HG03108 (cell line): Measurements from ENCODE around the gene NUBP2.

Experiments used
- ATAC-seq: cut with Tn5 transposase; IDR thresholded peaks from one replicate; pipeline ENCODE4 v1.9.1; 2021; ENCODE audit warnings: moderate library complexity; ENCODE audit not compliant: unreplicated experiment

NUBP2 gene

DNA sequence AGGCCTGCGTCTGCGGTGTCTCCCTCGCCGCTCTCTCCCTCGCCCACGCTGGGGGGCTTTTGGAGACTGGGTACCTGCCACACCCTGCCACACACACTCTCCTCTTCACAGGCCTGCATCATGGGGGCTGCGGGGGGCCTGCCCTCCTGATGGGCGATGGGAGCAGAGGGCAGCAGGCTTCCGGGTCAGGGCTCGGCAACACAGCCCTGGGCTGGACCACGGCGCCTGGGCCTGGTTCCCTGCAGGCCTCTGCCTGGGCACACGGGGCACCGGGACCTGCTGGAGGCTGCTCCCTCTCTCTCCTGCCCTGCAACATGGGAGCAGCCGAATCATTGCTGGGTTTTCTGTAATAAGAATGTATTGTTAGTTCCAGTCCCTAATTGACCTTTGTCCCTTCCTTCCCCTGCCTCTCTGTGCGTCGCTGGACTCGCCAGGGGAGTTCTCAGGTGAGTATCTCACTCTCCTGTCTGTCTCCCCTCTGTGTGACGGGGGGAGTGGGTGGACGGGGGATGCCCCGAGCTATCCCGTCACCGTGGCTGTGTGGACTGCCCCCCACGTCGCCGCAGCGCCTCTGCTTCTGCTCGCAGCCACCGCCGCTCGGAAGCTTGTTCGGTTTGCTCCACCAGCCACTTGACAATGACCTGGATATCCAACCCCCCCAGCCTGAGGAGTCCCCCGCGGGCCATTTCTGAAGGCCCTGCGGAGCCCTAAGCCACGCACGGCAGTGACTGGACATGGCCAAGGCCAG, 24.9 kb upstream of the NUBP2 start:
- no peak for ATAC-seq

GRCh38 chr16:1758923-1759322, 23.8 kb upstream of the NUBP2 start:
- ATAC-seq, result no peak

DNA sequence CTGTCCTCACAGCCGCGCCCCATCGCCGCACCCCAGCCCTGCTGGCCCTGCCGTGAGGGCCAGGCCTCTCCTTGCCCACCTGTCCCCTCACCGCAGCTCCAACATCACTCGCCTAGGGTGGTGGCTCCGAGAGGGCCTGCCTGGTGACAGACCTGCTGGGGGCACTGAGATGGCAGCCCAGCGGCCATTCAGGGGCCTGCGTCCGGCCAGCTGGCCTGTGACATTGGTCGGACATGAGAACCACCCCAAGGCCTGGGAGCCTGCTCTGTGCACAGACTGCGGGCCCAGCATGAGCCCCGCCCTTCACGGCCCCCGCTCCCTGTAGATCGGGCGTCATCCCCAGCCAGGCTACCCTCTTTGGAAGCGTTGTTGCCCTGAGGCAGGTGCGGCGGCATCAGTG, 23.2 kb upstream of the NUBP2 start:
- no peak for ATAC-seq

- ATAC-seq, result no peak
Observed at GRCh38 chr16:1760911-1761310, 21.8 kb upstream of the NUBP2 start.

- no peak for ATAC-seq
Observed at GRCh38 chr16:1761751-1762150, 21.0 kb upstream of the NUBP2 start.

DNA sequence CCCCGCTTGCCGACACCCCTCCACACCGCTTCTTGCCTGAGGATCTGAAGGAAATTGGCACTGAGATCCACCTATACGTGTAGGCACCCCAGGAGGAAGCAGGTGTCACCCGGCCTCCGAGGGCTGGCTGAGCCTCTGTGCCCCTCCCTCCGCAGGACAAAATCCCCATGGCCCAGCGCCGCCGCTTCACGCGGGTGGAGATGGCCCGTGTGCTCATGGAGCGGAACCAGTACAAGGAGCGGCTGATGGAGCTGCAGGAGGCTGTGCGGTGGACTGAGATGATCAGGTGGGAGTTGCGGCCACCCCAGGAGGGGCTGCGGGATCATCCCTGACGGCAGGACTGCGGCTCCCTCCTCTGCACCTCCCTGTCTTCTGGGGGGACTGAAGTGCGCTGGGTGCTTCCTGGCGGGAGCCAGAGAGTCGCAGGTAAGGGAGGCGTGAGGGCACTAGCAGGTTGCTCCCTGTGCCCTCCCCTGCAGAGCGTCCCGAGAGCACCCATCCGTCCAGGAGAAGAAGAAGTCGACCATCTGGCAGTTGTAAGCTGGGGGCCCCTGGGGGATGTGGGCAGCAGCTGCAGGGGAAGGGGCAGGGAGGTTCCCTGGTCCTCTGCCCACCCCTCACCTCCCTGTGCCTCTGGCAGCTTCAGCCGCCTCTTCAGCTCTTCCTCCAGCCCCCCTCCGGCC, 20.4 kb upstream of the NUBP2 start:
- ATAC-seq, result no peak

DNA sequence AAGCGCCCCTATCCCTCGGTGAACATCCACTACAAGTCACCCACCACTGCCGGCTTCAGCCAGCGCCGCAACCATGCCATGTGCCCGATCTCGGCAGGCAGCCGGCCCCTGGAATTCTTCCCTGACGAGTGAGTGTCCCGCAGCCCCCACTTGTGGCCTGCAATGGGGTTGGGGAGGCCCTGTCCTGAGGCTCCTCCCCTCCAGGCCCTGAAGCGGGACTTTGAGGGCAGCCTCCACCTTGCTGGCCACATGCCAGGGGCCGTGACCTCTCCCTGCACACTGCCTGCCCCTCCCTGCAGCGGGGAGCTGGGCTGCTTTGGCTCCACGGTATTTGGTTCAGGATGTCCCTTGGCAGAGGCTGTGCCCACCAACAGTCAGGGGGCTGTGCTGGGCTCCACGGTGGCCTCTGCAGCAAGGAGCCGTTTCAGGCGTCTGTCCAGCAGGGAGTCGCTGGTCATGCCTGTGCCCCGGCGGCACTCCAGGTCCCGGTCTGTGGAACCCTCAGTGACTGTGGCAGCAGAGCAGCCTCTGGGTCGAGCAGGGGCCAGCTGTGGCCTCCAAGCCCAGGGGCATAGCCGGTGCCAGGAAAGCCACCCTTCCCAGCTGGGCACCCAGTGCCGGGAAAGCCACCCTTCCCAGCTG, 19.8 kb upstream of the NUBP2 start:
- ATAC-seq, result no peak

GRCh38 chr16:1763521-1764511, 18.9 kb upstream of the NUBP2 start:
- ATAC-seq, result no peak

DNA sequence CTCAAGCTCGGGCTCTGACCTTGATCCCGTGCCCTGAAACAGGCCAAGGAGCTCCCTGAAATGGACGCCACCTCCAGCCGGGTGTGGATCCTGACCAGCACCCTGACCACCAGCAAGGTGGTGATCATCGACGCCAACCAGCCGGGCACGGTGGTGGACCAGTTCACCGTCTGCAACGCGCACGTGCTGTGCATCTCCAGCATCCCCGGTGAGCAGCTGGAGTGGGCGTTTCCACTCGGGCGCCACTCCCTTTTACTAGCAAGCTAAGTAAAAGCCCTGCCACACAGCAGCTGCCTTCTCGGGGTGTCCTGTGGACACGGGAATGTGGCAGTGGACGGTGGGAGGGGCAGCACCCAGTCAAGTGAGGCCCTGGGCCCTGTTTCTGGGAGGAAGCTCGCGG, 17.8 kb upstream of the NUBP2 start:
- no peak for ATAC-seq

DNA sequence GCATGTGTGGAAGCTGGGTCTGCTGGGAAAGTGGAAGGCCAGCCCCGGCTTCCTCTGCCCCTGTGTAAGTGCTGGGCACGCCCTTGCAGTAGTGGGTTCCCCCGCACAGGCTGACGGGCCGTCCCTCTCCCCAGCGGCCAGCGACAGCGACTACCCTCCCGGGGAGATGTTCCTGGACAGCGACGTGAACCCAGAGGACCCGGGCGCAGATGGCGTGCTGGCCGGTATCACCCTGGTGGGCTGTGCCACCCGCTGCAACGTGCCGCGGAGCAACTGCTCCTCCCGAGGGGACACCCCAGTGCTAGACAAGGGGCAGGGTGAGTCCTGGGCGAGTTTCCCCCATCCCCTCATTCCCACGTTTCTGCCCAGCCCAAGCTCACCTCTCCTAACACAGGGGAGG, 16.9 kb upstream of the NUBP2 start:
- ATAC-seq, result no peak

- no peak for ATAC-seq
Observed at GRCh38 chr16:1766231-1766630, 16.5 kb upstream of the NUBP2 start.

DNA sequence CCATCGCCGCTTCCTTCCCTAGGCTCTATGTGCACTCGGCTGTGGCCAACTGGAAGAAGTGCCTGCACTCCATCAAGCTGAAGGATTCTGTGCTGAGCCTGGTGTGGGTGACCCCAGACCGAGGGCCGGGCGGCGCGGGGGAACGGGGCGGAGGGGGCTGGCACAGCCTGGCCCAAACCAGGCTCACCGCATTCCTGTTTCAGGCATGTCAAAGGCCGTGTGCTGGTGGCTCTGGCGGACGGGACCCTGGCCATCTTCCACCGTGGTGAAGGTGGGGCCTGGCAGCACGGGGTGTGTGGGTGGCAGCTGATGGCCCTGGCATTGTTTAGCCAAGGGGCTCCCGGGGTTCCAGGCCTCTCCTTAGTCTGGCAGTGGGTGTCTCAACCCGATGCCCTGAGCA, 16.1 kb upstream of the NUBP2 start:
- ATAC-seq, result no peak

- no peak for ATAC-seq
Observed at GRCh38 chr16:1767116-1767994, 15.4 kb upstream of the NUBP2 start.

GRCh38 chr16:1768061-1768766, 14.5 kb upstream of the NUBP2 start:
- no peak for ATAC-seq

- ATAC-seq, result no peak
Observed at GRCh38 chr16:1768767-1769401, 13.9 kb upstream of the NUBP2 start.

DNA sequence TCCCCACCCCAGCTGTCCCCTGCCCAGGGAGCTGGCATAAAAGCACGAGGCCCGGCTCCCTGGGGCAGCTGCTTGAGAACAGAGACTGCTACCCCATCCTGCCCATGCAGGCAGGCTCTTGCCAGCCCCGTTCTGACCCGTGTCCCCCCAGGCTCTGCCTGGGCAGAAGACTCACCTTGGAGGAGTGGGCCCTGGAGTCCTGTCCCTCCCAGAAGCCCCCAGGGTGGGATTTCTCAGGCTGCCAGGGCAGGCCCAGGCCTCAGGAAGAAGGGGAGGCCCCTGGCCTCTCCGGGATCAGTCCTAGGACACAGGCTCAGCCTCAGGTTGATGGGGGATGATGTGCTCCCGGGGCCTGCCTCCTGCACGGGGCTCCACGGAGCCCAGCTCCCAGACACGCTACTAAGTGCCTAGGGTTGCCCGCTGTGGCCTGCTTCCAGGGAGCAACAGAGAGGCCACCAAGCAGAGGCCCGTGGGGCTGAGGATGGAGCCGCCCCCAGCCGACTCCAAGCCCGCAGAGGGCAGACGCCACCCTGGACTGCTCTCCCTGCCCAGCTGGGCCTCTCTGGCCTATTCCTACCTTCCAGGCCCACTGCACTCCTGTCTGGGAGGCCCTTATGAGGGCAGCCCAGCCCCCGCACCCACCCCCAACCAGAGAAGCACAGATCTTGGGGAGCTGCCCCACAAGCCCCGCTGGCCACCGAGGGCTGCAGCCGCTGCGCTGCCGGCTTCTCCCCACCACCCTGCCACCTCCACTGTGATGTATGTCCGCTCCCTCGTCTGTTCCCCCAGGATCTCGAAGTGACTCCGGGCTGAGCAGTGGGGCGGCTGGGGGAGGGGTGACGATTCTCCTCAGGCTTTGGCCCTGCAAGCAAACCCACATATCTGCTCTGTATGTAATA, 13.1 kb upstream of the NUBP2 start:
- ATAC-seq, result no peak

DNA sequence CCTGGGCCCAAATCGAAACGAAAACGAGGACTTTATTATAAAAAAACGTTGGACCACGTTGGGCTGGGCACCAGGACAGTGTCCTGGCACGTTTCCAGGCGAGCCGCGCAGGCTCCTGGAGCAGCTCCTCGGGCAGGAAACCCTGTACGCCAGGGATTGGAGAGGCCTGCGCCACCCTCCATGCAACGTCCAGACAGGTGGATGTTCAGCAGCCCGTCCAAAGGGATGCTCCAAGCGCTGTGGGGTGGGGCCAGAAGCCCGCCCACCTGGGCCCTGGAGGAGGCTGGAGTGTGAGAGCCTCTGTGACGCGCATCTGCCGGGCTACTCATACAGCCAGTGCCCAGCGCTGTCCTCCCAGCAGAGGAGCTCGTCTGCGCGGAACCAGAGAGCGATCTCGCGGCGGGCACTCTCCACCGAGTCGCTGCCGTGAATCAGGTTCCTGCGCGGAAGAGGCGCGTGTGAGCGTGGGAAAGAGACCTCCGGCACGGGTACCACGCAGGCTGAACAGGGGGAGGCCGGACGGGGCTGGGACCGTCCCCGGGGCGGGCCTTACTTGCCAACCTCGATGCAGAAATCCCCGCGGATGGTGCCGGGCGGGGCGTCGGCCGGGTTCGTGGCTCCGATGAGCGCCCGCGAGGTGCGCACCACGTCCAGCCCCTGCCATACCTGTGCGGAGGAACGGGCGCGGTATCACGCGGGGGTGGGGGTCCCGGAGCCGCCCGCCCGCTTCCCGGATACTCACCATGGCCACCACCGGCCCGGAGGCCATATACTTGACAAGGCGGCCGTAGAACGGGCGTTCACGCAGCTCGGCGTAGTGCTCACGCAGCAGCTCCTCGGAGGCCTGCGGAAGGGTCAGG, 12.2 kb upstream of the NUBP2 start:
- no peak for ATAC-seq
